Esophagus (tissue), 2 donors: ENCODE data around the gene GPR39. TPM values are rescaled to one million over a fixed set of nuclear protein-coding genes. Genes with fewer than 3 reads are reported as not detected.

Source experiments
- H3K27ac ChIP-seq, 2 donors: one replicate each; pipeline ENCODE4 v1.5.1; 2013; ENCODE audit warnings: low read depth in 2 of 2, mild to moderate bottlenecking in 2 of 2, inconsistent platforms in 1 of 2, low read length in 1 of 2, moderate library complexity in 1 of 2
- H3K27me3 ChIP-seq, 2 donors: one replicate each; pipeline ENCODE4 v1.6.1; 2013; ENCODE audit warnings: low read length in 2 of 2, control low read depth in 1 of 2, mild to moderate bottlenecking in 1 of 2; ENCODE audit not compliant: insufficient read depth in 2 of 2, control insufficient read depth in 1 of 2
- H3K36me3 ChIP-seq, 2 donors: one replicate each; pipeline ENCODE4 v1.6.1; 2013; ENCODE audit warnings: low read length in 1 of 2; ENCODE audit not compliant: control insufficient read depth in 2 of 2, insufficient read depth in 2 of 2
- H3K4me1 ChIP-seq, 2 donors: one replicate each; pipeline ENCODE4 v1.6.1; 2013; ENCODE audit warnings: low read length in 1 of 2; ENCODE audit not compliant: control insufficient read depth in 2 of 2, insufficient read depth in 2 of 2
- H3K4me3 ChIP-seq, 2 donors: one replicate each; pipeline ENCODE4 v1.5.1; 2013; ENCODE audit warnings: low read length in 2 of 2, mild to moderate bottlenecking in 2 of 2, low read depth in 1 of 2, moderate library complexity in 1 of 2
- H3K9me3 ChIP-seq, 2 donors: one replicate each; pipeline ENCODE4 v1.6.1; 2013; ENCODE audit warnings: mild to moderate bottlenecking in 2 of 2, low read depth in 1 of 2, low read length in 1 of 2, moderate library complexity in 1 of 2; ENCODE audit not compliant: control insufficient read depth in 2 of 2, insufficient read depth in 1 of 2
- WGBS, 2 donors: extraction: QIAGEN DNeasy Blood & Tissue Kit; methylation state at CpG; one replicate each; pipeline ENCODE4 v1.1.7; 2013; 5-methylcytosine and 5-hydroxymethylcytosine counted together
- polyA plus RNA-seq, 2 donors: library from polyadenylated mRNA; stranded (reverse); fragments of 200-250 nt; gene quantifications; one replicate each; pipeline ENCODE4 v1.2.3, GENCODE V29; 2013
- donor health status: healthy with polysubstance abuse.
- donor health status: Bipolar disorder and iron deficiency.

GPR39 gene
- polyA plus RNA-seq, 2 donors: 0.65 to 0.93 TPM

DNA sequence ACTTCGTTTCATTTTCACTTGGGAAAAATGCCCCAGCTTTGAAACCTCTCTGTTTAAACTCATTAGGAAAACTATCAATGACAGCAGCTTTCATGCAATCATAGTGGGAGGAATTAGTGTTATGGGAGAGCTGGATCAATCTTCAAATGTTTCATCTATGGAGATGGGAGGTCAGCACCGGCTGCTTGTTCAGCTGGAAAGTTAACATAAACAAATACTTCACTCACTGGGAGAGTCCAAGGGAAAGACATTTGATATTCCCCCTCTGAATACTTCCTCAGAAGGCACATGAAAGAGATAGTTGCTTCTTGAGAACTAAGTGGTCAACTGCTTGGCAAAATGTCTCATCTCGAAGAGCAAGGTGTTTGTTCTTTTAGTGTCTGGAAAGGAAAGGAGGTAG, 246.1 kb downstream of the GPR39 start:
- Histone ChIP-seq H3K4me3 (no peak overlapping the region), H3K27ac (no peak overlapping the region), H3K36me3 (no peaks in the 10 kb centered on the region), H3K4me1 (no peaks in the 10 kb centered on the region), H3K9me3 (no peaks in the 10 kb centered on the region), H3K27me3 (peaks cover 0 to 2% of the 10 kb centered on the region in 2 donors)
- 42 to 43% methylated on average over 3 of the region's 3 CpGs for WGBS, 2 donors

DNA sequence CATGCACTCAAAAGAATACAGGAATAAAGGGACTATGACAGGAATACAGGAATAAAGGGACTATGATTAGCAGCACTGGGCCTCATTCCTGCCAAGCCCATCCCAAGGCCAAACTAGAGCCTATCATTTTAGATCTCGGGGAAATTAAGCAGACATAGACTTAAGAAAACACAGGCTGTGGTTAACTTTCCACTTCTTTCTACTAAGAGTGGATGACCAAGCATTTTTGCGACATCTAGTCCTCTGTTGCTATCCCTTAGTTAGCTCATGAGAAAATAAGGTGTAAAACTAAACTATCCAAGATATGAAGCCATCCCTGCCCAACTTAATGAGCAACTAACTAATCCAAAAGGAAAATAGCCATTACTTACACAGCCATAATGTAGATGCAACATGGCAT, 247.5 kb downstream of the GPR39 start:
- Histone ChIP-seq H3K27ac (no peak overlapping the region), H3K9me3 (no peaks in the 10 kb centered on the region), H3K27me3 (peaks cover 0 to 7% of the 10 kb centered on the region in 2 donors), H3K4me3 (no peak overlapping the region), H3K36me3 (no peaks in the 10 kb centered on the region), H3K4me1 (peaks cover 0 to 2% of the 10 kb centered on the region in 2 donors)
- 70 to 78% methylated on average over 2 of the region's 2 CpGs for WGBS, 2 donors

DNA sequence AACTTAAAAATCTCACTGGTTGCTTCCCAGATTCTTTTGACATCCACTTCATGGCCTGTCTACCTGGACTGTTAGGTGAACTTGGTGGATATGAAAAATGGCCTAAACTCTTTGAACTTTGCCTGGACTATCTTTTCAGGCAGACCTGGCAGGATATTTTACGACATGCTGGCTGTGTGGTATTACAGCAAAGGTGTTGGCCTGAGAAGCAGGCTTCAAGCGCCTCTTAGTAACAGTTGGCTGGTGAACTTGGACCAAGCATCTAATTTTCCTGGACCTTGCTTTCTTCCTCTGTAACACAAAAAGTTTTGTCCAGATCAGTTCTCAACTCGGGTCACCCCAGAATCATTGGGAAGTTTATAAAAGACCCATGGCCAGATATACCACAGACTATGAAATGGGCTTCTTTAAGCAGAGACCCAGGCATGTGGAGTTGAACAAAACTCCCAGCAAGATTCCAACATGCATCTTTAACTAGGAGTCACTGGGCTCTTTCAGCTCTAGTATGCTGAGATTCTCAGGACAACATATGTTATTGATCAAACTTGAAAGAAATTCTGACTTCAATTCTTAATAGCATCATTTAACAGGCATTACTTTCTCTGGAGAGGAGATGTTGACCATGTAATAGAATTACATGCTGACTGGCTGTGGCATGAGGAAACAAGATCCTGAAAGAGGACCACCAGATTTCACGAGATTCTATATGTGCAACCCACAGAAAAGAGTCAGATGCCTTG, 249.0 kb downstream of the GPR39 start:
- Histone ChIP-seq H3K9me3 (no peaks in the 10 kb centered on the region), H3K4me1 (peaks cover 3 to 15% of the 10 kb centered on the region in 2 donors), H3K27me3 (peaks cover 0 to 7% of the 10 kb centered on the region in 2 donors), H3K4me3 (no peak overlapping the region), H3K27ac (no peak overlapping the region), H3K36me3 (no peaks in the 10 kb centered on the region)
- WGBS, 2 donors: 85% methylated on average over 4 of the region's 4 CpGs

DNA sequence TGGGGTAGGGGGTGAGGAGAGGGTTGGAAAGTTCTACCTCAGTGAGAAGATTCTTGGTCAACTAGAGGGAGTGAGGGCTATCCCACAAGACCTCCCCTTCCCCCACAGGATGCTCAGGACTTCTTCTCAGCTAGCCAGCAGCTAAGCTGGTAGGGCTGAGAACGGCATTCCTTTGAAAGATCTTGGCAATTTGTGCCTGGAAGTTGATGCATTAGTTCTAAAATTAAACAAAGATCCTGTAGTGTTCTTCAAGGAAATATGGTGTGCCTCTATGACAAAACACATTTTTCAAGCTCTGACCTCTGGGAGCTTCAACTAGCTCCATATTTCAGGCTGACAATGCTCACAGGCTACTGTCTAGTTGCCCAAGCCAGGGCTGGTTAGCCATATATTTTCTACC, 251.1 kb downstream of the GPR39 start:
- Histone ChIP-seq H3K4me3 (no peak overlapping the region), H3K27ac (no peak overlapping the region), H3K9me3 (no peaks in the 10 kb centered on the region), H3K27me3 (peaks cover 0 to 12% of the 10 kb centered on the region in 2 donors), H3K36me3 (no peaks in the 10 kb centered on the region), H3K4me1 (peaks cover 9 to 21% of the 10 kb centered on the region in 2 donors)
- 23 to 52% methylated on average over 1 of the region's 1 CpG for WGBS, 2 donors

GRCh38 chr2:132668189-132668823, 251.7 kb downstream of the GPR39 start:
- 9 to 10% methylated on average over 24 to 25 of the region's 25 CpGs for WGBS, 2 donors
- H3K9me3 ChIP-seq: no peaks in the 10 kb centered on the region
- H3K4me3 ChIP-seq: no peak overlapping the region

GRCh38 chr2:132668987-132669907, 252.6 kb downstream of the GPR39 start:
- H3K36me3 ChIP-seq: no peaks in the 10 kb centered on the region
- peak overlapping the region; percentile 38 to 46 for H3K4me3 ChIP-seq
- H3K27ac ChIP-seq: no peak overlapping the region
- 2 to 3% methylated on average over 76 to 80 of the region's 80 CpGs for WGBS, 2 donors
- peaks cover 9 to 21% of the 10 kb centered on the region in 2 donors for H3K4me1 ChIP-seq
- H3K9me3 ChIP-seq: no peaks in the 10 kb centered on the region
- peaks cover 0 to 12% of the 10 kb centered on the region in 2 donors for H3K27me3 ChIP-seq

More at GRCh38 chr2:132668189-132668823, 251.7 kb downstream of the GPR39 start:
- Histone ChIP-seq H3K36me3 (no peaks in the 10 kb centered on the region), H3K27ac (no peak overlapping the region), H3K27me3 (peaks cover 0 to 12% of the 10 kb centered on the region in 2 donors), H3K4me1 (peaks cover 9 to 21% of the 10 kb centered on the region in 2 donors)

- Histone ChIP-seq H3K36me3 (no peaks in the 10 kb centered on the region), H3K9me3 (no peaks in the 10 kb centered on the region), H3K4me1 (peaks cover 9 to 21% of the 10 kb centered on the region in 2 donors), H3K4me3 (peak within 1 kb of the TSS; percentile 38 to 46), H3K27me3 (peaks cover 0 to 12% of the 10 kb centered on the region in 2 donors), H3K27ac (no peak within 1 kb of the TSS)
- 2 to 4% methylated on average over 53 to 58 of the region's 59 CpGs for WGBS, 2 donors
These were observed 253.4 kb downstream of the GPR39 start, which contains the start of gene LYPD1 for GRCh38 chr2:132669908-132670495. Gene LYPD1, minus strand, starts transcription at chr2:132670205. Its CDS starts 273 bp downstream, at chr2:132669932.

- Histone ChIP-seq H3K4me3 (peak overlapping the region; percentile 38 to 46), H3K36me3 (no peaks in the 10 kb centered on the region), H3K4me1 (peaks cover 9 to 21% of the 10 kb centered on the region in 2 donors), H3K9me3 (no peaks in the 10 kb centered on the region), H3K27ac (no peak overlapping the region), H3K27me3 (peaks cover 0 to 12% of the 10 kb centered on the region in 2 donors)
- WGBS, 2 donors: 2 to 3% methylated on average over 39 to 44 of the region's 44 CpGs
These were observed 254.0 kb downstream of the GPR39 start for GRCh38 chr2:132670496-132671150.
